Esophagus (tissue), 2 donors: ENCODE measurements around the gene PRR23A. TPM values are rescaled to one million over a fixed set of nuclear protein-coding genes. Genes with fewer than 3 reads are reported as not detected.

ENCODE experiments used
- polyA plus RNA-seq, 2 donors: library from polyadenylated mRNA; stranded (reverse); fragments of 200-250 nt; gene quantifications; one replicate each; pipeline ENCODE4 v1.2.3, GENCODE V29; 2013
- donor health status: healthy with polysubstance abuse.
- donor health status: Bipolar disorder and iron deficiency.

Gene PRR23A
- polyA plus RNA-seq, 2 donors = not detected

Other genes starting within 250 kb of the PRR23A start
- 10 to 100 TPM in 1 of 2 donors, 1 to 10 TPM in 1; 7.5 to 10.6 TPM for gene PIK3CB, start 171.3 kb downstream of the PRR23A start, polyA plus RNA-seq
- gene FOXL2, start 59.1 kb downstream of the PRR23A start, polyA plus RNA-seq = under 1 TPM in 1 of 2 donors, not detected in 1; 0.04 TPM
- under 1 TPM; 0.04 to 0.06 TPM for gene FOXL2NB, start 59.1 kb downstream of the PRR23A start, polyA plus RNA-seq
- not detected for gene PRR23B, start 14.7 kb upstream of the PRR23A start, polyA plus RNA-seq
- not detected for gene PRR23C, start 38.6 kb upstream of the PRR23A start, polyA plus RNA-seq